ENCODE data around the gene LILRA2. TPM values are rescaled to one million over a fixed set of nuclear protein-coding genes. Genes with fewer than 3 reads are reported as not detected.
"Not testable (repeated sequence)": the region's sequence is repeated elsewhere in the genome, so short reads cannot be mapped to it uniquely, and the experiment has no call there.

Gene LILRA2
- total RNA-seq, 2 donors from 2014 or later = 1.6 to 2.5 TPM

- no peak for DNase-seq (ENCODE audit: low spot score)
- Histone ChIP-seq H3K4me3 (no peak overlapping the region), H3K27me3 (replicated peaks; ENCODE audit: insufficient read depth) (no peaks in the 10 kb centered on the region), H3K36me3 (no peaks in the 10 kb centered on the region), H3K4me1 (replicated peaks) (no peaks in the 10 kb centered on the region), H3K27ac (no peak overlapping the region), H3K9me3 (no peaks in the 10 kb centered on the region)
- no peak for TF ChIP-seq POLR2A (IDR thresholded peaks at IDR 0.05)
- WGBS = 84% methylated on average over 10 of the region's 10 CpGs
- intact Hi-C loops (cut with DNase I) = no loop called here
Observed at GRCh38 chr19:54554006-54554405, 19.6 kb upstream of the LILRA2 start.

- no peak for DNase-seq (ENCODE audit: low spot score)
- no peaks in the 10 kb centered on the region for H3K9me3 ChIP-seq
- H3K27ac ChIP-seq = no peak overlapping the region
- 86% methylated on average over 16 of the region's 16 CpGs for WGBS
- no peaks in the 10 kb centered on the region for H3K27me3 ChIP-seq (replicated peaks; ENCODE audit: insufficient read depth)
- no peaks in the 10 kb centered on the region for H3K4me1 ChIP-seq (replicated peaks)
- intact Hi-C loops (cut with DNase I) = no loop called here
- H3K4me3 ChIP-seq = no peak overlapping the region
- no peaks in the 10 kb centered on the region for H3K36me3 ChIP-seq
- TF ChIP-seq, protein P1, sequence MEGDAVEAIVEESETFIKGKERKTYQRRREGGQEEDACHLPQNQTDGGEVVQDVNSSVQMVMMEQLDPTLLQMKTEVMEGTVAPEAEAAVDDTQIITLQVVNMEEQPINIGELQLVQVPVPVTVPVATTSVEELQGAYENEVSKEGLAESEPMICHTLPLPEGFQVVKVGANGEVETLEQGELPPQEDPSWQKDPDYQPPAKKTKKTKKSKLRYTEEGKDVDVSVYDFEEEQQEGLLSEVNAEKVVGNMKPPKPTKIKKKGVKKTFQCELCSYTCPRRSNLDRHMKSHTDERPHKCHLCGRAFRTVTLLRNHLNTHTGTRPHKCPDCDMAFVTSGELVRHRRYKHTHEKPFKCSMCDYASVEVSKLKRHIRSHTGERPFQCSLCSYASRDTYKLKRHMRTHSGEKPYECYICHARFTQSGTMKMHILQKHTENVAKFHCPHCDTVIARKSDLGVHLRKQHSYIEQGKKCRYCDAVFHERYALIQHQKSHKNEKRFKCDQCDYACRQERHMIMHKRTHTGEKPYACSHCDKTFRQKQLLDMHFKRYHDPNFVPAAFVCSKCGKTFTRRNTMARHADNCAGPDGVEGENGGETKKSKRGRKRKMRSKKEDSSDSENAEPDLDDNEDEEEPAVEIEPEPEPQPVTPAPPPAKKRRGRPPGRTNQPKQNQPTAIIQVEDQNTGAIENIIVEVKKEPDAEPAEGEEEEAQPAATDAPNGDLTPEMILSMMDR (IDR thresholded peaks at IDR 0.05) = no peak
- TF ChIP-seq POLR2A (IDR thresholded peaks at IDR 0.05) (no peak), POLR2AphosphoS5 (IDR thresholded peaks at IDR 0.05) (no peak)
Observed at GRCh38 chr19:54554896-54555295, 18.7 kb upstream of the LILRA2 start.

GRCh38 chr19:54556194-54556593, 17.4 kb upstream of the LILRA2 start:
- H3K4me1 ChIP-seq (replicated peaks) = no peaks in the 10 kb centered on the region
- intact Hi-C loops (cut with DNase I) = no loop called here
- H3K27me3 ChIP-seq (replicated peaks; ENCODE audit: insufficient read depth) = no peaks in the 10 kb centered on the region
- DNase-seq (ENCODE audit: low spot score) = no peak
- no peak overlapping the region for H3K4me3 ChIP-seq
- H3K27ac ChIP-seq = no peak overlapping the region
- no peaks in the 10 kb centered on the region for H3K9me3 ChIP-seq
- no peak for TF ChIP-seq POLR2A (IDR thresholded peaks at IDR 0.05)
- no peak for TF ChIP-seq POLR2AphosphoS5 (IDR thresholded peaks at IDR 0.05)
- TF ChIP-seq, protein P1 (IDR thresholded peaks at IDR 0.05) = no peak
- H3K36me3 ChIP-seq = no peaks in the 10 kb centered on the region
- 80% methylated on average over 1 of the region's 1 CpG for WGBS

DNA sequence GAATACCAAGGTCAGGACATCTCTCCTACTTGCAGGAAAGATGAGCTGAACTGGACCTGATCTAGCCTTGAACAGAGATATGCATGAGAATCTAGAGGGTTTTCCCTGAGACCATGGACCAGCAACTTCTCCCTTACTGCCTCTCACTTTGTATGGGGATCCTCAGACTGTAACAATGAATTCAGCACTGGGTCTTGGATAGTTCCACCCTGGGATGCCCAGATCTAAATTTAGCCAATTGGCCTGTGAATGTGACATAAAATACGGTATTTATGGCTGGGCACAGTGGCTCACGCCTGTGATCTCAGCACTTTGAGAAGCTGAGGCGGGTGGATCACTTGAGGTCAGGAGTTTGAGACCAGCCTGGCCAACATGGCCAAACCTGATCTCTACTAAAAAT, 15.3 kb upstream of the LILRA2 start:
- Histone ChIP-seq H3K9me3 (no peaks in the 10 kb centered on the region), H3K27ac (no peak overlapping the region), H3K4me1 (replicated peaks) (no peaks in the 10 kb centered on the region), H3K36me3 (no peaks in the 10 kb centered on the region), H3K4me3 (no peak overlapping the region), H3K27me3 (replicated peaks; ENCODE audit: insufficient read depth) (no peaks in the 10 kb centered on the region)
- no peak for TF ChIP-seq POLR2AphosphoS5 (IDR thresholded peaks at IDR 0.05)
- no peak for TF ChIP-seq POLR2A (IDR thresholded peaks at IDR 0.05)
- TF ChIP-seq, protein P1 (IDR thresholded peaks at IDR 0.05) = no peak
- intact Hi-C loops (cut with DNase I) = no loop called here
- DNase-seq (ENCODE audit: low spot score) = no peak
- 40% methylated on average over 3 of the region's 3 CpGs for WGBS

DNA sequence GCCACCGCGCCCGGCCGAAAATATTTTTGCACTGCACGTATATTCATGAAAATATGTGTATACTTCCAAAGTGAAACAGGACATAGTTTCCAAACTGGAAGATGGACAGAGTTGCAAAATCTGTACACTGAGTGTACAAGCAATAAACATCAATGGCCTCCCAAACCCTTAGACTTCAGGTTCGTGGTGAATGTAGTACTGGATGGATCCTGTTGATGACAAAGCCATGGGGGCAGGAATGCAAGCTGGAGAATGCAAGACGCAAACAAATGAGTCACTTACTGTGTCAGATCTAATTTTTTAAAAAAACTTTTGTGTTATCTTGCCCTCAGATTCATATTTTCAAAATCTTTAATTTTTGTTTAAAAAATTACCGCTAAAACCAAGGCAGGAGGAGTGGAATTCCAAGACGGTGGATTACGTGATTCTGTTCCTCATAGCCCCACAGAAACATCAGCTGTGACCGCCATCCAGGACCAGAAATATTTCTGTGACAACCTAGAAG, 12.7 kb upstream of the LILRA2 start:
- intact Hi-C loops (cut with DNase I) = no loop called here
- no peak for TF ChIP-seq POLR2AphosphoS5 (IDR thresholded peaks at IDR 0.05)
- H3K4me3 ChIP-seq = no peak overlapping the region

GRCh38 chr19:54561840-54562239, 11.8 kb upstream of the LILRA2 start:
- TF ChIP-seq, protein P1 (IDR thresholded peaks at IDR 0.05) = no peak
- TF ChIP-seq POLR2A (IDR thresholded peaks at IDR 0.05) (no peak), POLR2AphosphoS5 (IDR thresholded peaks at IDR 0.05) (no peak)
- WGBS = 84% methylated on average over 14 of the region's 14 CpGs
- no peaks in the 10 kb centered on the region for H3K27me3 ChIP-seq (replicated peaks; ENCODE audit: insufficient read depth)
- H3K4me1 ChIP-seq (replicated peaks) = no peaks in the 10 kb centered on the region
- intact Hi-C loops (cut with DNase I) = no loop called here
- H3K36me3 ChIP-seq = no peaks in the 10 kb centered on the region
- no peak for DNase-seq (ENCODE audit: low spot score)
- no peak overlapping the region for H3K27ac ChIP-seq
- no peaks in the 10 kb centered on the region for H3K9me3 ChIP-seq
- H3K4me3 ChIP-seq = no peak overlapping the region

More for the DNA sequence above, 12.7 kb upstream of the LILRA2 start:
- Histone ChIP-seq H3K27ac (no peak overlapping the region), H3K4me1 (replicated peaks) (no peaks in the 10 kb centered on the region), H3K36me3 (no peaks in the 10 kb centered on the region), H3K9me3 (no peaks in the 10 kb centered on the region), H3K27me3 (replicated peaks; ENCODE audit: insufficient read depth) (no peaks in the 10 kb centered on the region)
- no peak for DNase-seq (ENCODE audit: low spot score)
- 91% methylated on average over 11 of the region's 11 CpGs for WGBS

GRCh38 chr19:54563206-54563605, 10.4 kb upstream of the LILRA2 start:
- H3K4me1 ChIP-seq (replicated peaks); H3K4me3 ChIP-seq; H3K36me3 ChIP-seq; H3K27me3 ChIP-seq (replicated peaks; ENCODE audit: insufficient read depth); intact Hi-C loops (cut with DNase I); H3K27ac ChIP-seq; H3K9me3 ChIP-seq; DNase-seq (ENCODE audit: low spot score): not testable (repeated sequence)
- 85% methylated on average over 6 of the region's 6 CpGs for WGBS

Measured in prostate gland (tissue), 2 donors.